ENCODE data around the gene RNF41.
"Not testable (repeated sequence)": the region's sequence is repeated elsewhere in the genome, so short reads cannot be mapped to it uniquely, and the experiment has no call there.

Gene RNF41

GRCh38 chr12:56208006-56208405, 13.7 kb downstream of the RNF41 start:
- no peak for DNase-seq

GRCh38 chr12:56206452-56207166, 15.1 kb downstream of the RNF41 start:
- DNase-seq, result peak; percentile 53 to 69 (median 61)

GRCh38 chr12:56205445-56205844, 16.3 kb downstream of the RNF41 start:
- no peak for DNase-seq

- no peak for DNase-seq
These were observed 17.4 kb downstream of the RNF41 start for GRCh38 chr12:56204275-56204674.

GRCh38 chr12:56202838-56203237, 18.9 kb downstream of the RNF41 start:
- no peak for DNase-seq

- DNase-seq, result no peak
These were observed 19.4 kb downstream of the RNF41 start for GRCh38 chr12:56202366-56202765.

- DNase-seq, result no peak
These were observed 22.9 kb downstream of the RNF41 start for GRCh38 chr12:56198836-56199235.

- no peak for DNase-seq
These were observed 23.6 kb downstream of the RNF41 start for GRCh38 chr12:56197921-56198635.

GRCh38 chr12:56196818-56197550, 24.7 kb downstream of the RNF41 start:
- not testable (repeated sequence) for DNase-seq

- DNase-seq, result peak; percentile 92 to 96 (median 94)
These were observed 28.6 kb downstream of the RNF41 start for GRCh38 chr12:56193025-56193578.

GRCh38 chr12:56192582-56192981, 29.1 kb downstream of the RNF41 start:
- DNase-seq, result no peak

GRCh38 chr12:56190695-56191155, 31.0 kb downstream of the RNF41 start:
- DNase-seq, result no peak

- peak; percentile 82 to 93 (median 85) for DNase-seq
These were observed 31.6 kb downstream of the RNF41 start for GRCh38 chr12:56189918-56190694.

- peak; percentile 93 to 97 (median 95) for DNase-seq
These were observed 32.4 kb downstream of the RNF41 start, which contains the start of gene SMARCC2 for GRCh38 chr12:56189099-56189917. TSS of gene SMARCC2 (minus strand) at chr12:56189483. CDS start at chr12:56189461, 22 bp downstream.

GRCh38 chr12:56188778-56189098, 33.0 kb downstream of the RNF41 start:
- peak in 1 of 4 experiments; percentile 36 for DNase-seq

GRCh38 chr12:56188131-56188777, 33.5 kb downstream of the RNF41 start:
- peak in 3 of 4 experiments; percentile 18 to 29 (median 27) for DNase-seq

GRCh38 chr12:56186957-56187356, 34.8 kb downstream of the RNF41 start:
- no peak for DNase-seq

- no peak for DNase-seq
These were observed 43.4 kb downstream of the RNF41 start for GRCh38 chr12:56178347-56178746.

- no peak for DNase-seq
These were observed 48.9 kb downstream of the RNF41 start for GRCh38 chr12:56172839-56173238.

GRCh38 chr12:56169229-56169759, 52.4 kb downstream of the RNF41 start:
- DNase-seq, result no peak

Data from suppressor macrophage (primary cell).